ENCODE results near the gene ZNF750.

Gene ZNF750

DNA sequence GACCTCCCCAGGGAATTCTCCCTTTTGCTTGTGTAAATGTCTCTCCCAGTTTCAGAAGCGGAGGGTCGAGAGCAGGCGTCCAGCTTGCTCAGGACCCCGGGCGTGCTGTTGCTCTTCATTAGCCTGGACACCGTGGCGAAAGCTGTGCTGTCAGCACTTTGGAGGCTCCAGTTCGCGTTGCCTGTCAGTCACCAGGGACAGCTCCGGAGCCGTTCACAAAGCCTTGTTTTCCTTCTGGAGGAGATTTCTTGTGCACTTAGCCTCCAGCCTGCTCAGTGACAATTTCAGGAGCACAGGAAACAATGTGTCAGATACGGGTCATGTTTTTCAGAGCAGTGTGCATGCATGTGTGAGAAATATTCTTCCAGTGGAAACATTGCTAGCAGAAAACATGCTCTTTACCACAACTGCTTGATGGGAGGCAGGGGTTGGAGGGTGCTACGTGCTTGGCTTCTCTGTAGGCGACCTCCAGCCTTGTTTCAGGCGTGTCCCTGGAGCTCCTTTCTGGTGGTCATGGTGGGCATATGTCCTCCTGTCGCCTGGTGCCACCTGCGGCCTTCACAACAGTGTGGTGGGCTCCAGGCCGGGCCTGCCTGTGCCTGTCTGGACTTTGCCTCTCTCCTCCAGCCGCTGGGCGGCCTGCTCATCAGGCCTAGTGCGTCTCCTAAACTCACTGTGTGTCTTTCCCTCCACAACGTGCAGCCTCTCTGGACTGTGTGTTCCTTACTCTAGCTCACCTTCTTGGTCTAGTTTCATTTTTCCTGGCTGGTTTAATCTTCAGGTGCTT, 29.0 kb downstream of the ZNF750 start:
- DNase-seq, result no peak

DNA sequence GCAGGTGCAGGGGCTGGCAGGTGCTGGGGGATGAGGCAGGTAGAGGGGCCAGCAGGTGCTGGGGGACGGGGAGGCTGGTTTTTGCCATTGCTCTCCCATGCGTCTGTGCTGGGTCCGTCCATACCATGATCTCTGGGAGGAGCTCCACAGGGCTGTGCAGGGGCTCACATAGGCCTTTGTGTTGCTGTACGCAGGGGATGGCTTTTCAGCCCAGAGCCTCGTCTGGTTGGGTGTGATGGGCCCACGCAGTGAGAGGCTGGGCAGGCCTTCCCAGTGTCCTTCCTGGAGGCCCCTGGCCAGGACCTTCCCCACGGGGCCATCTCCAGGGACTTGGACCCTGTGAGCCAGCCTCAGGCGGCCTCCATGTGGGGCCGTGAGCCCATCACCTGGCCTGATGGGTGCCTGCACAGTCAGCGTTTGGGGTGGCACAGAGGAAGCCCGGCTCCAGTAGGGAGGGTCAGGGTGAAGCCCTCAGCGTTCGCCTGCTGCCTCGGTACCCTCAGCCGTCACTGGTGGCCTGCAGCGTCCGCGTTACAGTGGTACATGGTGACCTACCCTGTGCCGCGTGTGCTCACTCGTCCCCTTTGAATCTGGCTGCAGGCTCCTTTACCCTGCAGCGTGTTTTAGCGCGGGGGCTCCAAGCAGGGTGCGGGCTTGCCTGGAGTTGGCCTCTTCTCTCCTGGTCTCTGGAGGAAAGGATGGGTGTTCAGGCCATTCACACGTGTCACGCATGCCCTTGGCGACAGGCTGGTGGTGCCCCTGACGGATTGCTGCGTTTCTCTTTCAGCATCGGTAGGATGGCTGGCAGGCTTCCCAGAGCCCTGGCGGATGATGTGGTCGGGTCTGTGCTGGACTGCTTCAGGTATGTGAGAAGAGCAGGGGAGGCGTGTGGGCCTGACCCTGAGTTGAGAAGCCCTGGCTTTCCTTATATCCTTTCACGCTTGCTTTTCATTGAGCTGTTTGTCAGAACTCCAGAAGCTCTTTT, 30.6 kb downstream of the ZNF750 start:
- DNase-seq, result no peak

DNA sequence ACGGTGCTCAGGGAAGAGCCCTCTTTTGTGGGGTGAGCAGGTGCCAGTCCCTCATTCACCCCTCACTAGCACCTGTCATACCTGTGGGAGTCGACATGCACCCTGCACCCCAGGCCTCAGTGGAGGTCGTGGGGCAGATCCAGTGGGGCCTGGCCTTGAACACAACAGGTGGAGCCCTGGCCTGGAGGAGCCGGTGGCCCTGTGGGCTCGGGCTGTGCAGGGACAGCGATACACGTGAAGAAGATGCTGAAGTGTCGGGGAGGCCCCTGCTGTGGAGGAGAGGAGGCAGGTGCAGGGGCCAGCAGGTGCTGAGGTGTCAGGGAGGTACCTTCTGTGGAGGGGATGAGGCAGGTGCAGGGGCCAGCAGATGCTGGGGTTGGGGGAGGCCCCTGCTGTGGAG, 31.8 kb downstream of the ZNF750 start:
- DNase-seq, result no peak

DNA sequence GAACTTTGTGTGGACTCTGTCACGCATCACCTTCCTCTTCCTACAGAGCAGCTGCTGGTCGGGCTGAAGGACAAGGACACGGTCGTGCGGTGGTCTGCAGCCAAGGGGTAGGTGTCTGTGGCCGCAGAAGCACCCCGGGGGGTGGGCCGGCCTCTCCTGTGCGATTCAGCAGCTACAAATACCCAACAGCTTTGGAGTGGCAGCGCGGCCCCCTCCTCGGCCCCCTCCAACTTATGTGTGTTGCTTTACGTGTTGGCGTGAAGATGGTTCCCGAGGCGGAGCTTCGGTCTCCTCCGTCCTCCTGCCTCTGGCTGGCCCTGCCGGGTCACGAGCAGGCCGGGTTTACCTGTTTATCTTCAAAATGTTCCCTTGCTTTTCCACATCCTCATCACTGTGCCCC, 32.3 kb downstream of the ZNF750 start:
- DNase-seq, result no peak

DNA sequence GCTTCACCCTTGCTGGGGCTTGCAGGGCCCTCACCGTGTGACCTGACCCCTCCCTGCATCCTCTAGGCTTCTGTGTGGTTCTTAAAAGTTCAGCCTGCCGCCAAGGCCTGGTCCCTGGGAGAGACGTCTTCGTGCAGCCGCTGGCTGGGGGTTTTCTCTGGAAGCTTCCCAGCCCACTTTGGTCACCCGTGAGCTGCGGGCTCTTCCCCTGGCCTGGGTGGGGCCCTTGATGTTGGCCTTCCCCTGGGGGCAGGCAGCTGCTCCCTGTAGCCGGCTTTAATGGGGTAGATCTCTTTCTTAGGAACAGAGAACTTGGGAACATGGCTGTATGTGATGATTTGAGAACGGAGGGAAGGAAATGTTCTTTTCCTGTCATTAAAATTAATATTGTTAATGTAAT, 32.7 kb downstream of the ZNF750 start:
- DNase-seq, result no peak

DNA sequence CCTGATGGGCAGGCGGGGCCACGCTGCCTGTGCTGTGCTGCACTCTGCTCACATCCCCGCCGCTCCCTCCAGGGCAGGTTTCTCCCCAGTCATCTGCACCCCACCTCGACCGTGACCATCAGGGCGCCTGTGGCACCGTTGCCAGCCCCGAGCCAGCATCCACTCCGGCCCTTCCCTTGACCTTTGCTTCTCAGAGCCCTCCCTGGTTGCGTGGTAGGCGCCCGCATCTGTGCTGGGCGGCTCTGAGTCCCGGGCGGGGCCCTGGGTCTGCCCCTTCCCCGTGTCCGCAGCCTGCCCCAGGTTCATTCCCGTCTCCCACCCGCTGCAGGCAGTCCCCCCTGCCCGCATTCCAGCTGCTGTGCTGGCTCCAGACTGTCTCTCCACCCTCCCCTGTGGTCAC, 33.2 kb downstream of the ZNF750 start:
- no peak for DNase-seq

DNA sequence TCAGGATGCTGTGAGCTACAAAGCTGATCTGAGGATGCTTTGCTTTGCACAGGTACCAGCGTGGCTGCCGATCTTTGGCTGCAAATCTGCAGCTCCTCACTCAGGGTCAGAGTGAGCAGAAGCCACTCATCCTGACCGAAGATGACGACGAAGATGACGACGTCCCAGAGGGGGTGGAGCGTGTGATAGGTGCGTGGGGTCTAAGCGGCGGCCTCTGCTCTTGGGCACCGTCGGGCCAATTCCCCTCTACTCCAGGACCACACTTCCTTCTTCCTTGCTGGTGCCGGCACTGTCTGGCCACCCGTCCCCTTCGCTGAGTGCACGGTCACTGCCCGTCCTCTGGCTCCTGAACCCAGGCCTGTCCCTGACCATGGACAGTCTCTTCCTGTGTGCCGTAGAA, 34.0 kb downstream of the ZNF750 start:
- DNase-seq, result no peak

DNA sequence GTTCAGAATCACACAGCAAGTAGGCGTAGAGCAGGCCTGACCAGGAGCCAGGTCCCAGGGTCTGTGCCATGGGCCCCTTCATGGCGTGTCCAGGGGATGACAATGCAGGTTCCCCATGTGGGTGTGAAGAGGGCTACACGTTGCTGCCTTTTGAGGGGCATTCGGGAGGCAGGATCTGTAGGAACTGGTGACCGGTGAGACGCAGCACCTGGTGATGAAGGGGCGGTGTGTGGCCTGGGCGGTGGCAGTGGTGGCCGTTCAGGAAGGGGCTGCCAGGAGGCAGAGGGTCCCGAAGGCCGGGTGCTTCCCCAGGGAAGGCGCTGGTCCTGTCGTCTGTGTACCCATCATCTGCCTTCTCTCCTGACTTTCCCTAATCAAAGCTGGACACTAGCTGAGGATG, 34.6 kb downstream of the ZNF750 start:
- DNase-seq, result no peak

DNA sequence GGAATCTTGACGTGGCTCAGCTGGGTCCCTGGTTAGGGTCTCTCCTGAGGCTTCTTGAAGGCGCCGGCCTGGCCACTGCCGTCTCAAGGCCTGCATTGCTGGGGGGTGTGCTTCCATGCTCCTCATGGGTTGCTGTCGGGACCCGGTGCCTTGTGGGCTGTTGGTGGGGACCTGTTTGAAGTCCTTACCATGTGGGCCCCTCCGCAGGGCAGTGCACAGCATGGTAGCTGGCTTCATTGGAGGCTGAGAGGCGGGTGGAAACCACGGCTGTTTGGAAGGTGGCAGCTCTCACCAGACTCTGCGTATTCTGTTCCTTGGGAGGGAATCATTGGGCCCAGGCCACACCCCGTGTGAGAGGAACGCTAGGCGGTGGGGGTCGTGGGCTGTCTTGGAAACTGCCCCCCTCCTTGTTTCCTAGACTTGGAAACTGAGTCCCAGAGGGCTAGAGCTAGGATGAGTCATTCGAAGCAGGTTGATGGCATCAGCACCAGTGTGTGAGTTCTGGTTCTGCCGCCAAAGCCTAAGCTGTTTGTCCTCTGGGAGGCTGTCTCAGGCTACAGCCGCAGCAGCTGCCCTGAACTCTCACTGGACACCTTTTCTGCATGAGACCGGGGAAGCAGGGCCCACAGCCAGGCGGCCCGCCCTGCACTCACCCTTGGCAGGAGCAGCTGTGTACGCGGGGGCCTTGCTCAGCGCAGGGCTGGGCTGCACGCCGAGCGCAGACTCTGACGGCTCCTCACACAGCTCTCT, 35.2 kb downstream of the ZNF750 start:
- DNase-seq, result no peak

DNA sequence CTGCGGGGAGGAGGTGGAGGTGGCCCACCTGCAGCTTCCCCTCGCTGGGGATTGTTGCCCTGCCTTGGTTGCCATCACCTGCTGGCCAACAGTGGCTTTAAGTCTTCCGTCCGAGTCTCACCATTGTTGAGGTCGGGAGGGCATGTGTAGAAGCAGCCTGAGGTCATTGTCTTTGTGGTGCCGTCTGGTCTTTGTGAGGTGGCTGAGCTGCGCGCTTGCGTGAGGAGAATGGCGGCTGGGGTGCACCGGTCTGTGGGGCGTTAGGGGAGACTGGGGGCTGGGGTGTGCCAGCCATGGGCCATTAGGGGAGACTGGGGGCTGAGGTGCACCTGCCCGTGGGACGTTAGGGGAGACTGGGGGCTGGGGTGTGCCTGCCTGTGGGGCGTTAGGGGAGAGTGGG, 36.2 kb downstream of the ZNF750 start:
- DNase-seq, result no peak

DNA sequence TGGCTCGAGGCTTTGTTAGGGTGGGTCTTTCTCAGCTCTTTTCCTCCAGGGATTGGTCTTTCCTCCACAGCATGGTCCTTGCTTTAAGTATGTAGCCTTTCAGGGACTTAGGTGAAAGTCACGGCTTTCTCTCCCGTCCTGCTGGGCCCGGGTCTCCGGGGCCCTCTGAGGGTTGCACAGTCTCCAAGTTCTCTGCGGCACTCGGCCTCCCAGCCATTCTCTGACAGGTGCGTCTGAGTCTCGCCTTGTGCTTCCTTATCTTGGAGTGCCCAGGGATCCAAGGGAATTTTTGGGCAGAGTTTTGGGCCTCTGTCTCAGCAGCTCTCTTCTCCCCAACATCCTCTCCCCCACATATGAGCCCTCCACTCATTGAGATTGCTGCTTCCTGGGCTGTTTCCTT, 36.6 kb downstream of the ZNF750 start:
- DNase-seq, result no peak

DNA sequence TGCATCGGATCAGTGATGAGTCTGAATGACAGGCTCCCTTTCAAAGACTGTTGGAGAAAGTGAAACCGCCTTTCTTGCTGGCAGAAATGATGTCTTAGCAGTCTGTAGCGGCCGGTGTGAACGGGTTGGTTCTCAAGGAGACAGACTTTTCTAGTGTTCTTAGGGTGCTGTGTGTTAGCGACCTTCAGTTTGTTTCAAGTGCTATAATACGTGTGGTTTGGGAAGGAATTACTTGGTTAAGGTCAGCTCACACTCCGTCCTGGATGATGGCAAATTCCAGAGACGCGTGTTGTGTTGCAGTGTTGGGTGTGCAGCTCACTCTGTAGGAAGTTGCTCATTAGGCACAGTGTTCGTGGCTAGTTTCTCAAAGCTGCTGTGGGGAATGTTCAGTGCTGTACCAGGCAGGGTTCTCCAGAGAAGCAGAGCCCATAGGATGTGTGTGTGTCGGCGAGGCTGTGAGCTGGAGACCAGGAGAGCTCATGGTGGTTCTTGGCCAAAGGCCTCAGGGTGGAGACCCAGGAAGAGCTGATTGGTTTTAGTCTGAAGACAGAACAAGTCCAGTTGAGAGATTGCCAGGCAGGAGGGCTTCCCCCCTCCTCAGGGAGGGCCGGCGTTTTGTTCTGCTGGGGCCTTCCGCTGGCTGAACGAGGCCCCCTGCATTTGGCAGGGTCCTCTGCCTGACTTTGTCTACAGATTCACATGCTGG, 37.6 kb downstream of the ZNF750 start:
- no peak for DNase-seq

DNA sequence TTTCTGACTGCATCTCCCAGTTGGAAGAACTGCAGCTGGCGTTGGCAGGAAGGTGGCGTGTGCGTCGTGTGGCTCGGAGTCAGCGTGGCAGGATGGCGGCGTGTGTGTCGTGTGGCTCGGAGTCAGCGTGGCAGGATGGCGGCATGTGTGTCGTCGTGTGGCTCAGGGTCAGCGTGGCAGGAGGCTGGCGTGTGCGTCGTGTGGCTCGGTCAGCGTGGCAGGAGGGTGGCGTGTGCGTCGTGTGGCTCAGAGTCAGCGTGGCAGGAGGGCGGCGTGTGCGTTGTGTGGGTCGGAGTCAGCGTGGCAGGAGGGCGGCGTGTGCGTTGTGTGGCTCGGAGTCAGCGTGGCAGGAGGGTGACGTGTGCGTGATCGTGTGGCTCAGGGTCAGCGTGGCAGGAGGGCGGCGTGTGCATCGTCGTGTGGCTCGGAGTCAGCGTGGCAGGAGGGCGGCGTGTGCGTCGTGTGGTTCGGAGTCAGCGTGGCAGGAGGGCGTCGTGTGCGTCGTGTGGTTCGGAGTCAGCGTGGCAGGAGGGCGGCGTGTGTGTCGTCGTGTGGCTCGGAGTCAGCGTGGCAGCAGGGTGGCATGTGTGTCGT, 38.3 kb downstream of the ZNF750 start:
- DNase-seq, result no peak

DNA sequence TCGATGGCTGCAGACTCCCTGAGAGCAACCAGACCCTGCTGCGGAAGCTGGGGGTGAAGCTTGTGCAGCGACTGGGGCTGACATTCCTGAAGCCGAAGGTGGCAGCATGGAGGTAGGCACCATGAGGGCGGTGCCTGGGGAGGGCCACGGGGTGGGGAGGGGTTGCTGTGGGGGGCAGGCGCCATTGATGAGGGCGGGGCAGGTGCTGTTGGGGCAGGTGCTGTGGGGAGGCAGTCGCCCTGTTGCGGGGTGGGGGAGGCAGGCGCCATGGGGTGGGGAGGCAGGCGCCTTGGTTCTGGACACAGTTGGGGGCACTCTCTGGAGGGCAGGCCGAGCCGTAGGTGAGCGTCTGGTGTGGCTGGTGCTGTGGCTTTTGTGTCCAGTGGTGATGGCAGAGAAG, 38.9 kb downstream of the ZNF750 start:
- no peak for DNase-seq

DNA sequence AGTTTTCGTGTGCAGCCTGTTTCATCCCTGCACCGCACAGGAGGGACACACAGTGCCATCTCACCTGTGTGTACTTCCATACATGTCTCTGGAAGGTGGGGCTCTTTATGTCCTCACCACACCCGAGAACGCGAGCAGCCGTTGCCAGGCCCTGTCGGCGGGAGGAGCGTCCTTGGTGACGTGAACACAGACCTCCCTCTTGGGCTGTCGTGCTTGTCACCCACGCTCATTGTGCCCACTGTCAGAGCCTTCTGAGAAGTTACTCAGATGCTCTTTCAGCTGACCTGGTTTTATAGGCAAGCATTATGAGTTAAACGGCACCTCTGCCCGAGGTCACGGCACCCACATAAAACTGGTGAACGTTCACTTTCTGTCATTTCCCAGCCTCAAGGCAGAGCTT, 40.2 kb downstream of the ZNF750 start:
- DNase-seq, result no peak

DNA sequence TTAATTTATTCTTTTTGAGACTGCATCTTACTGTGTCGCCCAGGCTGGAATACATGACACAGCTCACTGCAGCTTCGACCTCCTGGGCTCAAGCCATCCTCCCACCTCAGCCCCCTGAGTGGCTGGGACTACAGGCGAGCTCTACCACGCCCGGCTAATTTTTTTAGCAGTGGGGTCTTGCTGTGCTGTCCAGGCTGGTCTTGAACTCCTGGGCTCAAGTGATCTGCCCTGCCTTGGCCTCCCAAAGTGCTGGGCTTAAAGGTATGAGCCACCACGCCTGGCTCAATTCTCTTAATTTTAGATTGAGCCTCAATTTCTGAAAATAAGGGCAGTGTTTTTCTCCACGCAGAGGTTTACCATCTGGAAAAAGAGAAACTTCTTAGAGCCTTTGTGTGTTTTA, 41.1 kb downstream of the ZNF750 start:
- DNase-seq, result no peak

DNA sequence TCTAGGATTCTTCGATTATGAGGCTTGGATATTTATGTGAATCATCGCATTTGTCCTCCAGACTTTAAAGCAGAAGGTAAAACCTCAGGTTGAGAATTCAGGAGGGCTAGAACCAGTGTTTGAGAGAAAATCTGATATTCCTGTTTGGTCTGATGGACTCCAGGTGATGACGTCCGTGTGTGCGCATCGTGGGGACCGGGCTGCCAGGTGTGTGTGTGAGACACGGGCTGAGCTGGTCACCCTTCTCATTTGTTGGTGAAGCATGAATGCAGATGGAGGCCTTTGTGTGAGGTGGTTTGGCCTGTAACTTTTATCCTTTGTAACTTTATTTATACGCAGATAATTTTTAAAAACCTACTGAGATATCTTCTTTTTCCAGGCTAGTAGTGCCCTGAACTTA, 42.8 kb downstream of the ZNF750 start:
- DNase-seq, result no peak

DNA sequence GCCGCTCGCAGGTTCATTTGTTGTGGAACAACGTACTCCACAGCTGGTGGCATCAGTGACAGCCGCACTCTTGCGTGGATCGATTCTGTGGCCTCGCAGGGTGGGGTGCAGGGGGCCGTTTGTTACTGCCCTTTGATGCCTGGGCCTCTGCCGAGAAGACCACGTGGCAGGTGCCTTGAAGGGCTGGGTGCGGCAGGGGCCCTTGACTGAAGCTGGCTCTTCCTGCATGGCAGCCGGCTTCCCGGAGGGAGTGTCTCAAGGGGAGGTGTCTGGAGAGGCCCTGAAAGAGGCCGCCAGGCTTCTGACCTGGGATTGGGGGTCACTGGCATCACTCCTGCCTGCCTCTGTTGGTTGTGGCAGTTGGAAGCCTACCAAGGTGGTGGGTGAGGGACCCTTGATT, 44.2 kb downstream of the ZNF750 start:
- no peak for DNase-seq

DNA sequence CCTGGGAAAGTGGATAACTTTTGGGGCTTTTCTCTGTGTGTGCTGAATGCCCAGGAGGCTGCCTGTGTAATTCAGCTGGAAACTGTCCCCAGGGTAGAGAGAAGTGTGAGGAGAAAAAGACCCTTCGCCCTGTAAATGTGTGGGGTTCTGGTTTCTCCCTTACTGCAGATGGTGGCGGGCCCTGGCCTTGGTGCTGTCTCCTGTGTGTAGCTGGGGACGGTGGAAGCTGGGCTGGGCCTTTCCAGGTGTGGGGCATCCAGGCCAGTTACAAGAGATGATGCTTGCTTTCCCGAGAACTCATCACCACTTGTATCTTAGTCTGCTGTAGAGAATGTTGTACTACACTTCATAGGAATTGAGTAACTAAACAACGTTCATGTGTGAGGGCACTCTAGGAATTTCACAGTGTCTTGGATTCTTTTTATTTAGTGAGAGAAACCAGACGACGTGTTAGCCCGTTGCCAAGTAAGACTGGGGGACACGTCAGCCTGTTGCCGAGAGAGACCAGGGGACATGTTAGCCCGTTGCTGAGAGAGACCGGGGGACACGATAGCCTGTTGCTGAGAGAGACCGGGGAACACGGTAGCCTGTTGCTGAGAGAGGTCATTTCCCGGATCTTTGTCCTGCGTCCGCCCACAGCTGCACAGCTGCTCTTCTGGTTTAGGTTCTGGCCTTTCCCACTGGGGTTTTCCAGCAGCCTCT, 44.9 kb downstream of the ZNF750 start:
- DNase-seq, result no peak

DNA sequence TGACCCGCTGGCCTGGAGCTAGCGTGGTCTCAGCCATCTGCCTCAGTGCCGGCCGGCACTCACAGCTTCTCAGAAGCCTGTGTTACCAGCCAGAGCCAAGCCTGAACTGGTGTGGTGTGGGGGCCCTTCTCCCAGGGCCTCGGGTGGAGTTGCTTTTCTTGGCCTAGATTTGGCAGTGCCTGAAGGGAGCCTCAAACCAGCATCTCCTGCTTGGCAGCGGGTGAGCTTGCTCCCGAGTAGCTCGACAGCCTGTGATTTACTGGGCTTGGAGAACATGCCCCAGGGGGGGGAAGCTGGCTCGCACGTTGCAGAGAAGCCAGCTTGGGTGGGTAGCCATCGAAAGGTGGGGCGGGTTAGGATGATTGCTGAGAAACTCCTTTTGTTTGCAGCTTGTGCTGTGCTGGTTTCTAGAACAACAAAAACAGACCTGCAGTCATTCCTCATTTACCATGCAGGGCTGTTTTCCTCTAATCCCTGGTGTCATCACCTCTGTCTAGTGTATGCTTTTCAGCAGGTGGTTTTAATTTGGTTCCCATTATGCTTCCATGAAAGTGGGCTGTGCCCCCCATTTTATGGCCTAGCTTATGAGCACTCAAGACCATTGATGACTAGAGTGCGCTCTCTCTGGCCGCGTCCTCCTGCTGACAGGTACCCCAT, 45.7 kb downstream of the ZNF750 start:
- DNase-seq, result no peak

DNA sequence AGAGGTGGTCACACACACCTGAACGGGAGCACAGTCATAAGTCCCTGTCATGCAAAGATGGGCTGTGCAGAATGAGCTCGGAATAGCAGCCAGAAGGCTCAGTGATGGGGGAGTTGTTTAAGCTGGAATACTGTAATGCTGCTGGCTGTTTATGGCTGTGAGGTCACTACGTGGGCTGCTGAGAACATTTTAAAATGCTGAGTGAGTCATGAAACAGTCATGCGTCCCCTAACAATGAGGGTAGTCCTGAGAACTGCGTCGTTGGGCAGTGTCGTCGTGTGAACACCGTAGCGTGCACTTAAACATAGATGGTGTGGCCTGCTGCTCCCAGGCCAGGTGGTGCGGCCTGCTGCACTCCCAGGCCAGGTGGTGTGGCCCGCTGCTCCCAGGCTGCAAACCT, 48.3 kb downstream of the ZNF750 start:
- DNase-seq, result no peak
